ENCODE data around the gene GABRG3.

DNA sequence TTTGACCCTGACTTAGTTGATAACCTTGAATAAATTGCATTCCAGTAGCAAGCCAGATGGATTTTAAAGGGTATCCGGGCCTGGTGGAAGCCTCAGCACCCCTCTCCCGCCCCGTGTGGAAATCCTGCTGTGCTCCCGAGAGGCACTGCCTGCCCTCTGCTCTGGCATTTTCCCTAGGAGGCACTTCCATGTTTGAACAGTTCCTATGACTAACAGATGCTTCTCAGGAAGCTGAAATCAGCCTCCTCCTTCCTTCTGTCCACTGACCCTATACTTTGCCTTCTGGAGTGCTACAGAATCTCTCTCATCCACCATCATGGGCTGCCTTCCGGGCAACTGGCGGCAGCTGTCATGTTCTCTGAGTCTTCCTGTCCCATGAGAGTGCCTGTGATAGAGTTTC is 90.8 kb downstream of the GABRG3 start:
- TF ChIP-seq POLR2A (IDR thresholded peaks at IDR 0.05) = no peak
- TF ChIP-seq, protein P1, sequence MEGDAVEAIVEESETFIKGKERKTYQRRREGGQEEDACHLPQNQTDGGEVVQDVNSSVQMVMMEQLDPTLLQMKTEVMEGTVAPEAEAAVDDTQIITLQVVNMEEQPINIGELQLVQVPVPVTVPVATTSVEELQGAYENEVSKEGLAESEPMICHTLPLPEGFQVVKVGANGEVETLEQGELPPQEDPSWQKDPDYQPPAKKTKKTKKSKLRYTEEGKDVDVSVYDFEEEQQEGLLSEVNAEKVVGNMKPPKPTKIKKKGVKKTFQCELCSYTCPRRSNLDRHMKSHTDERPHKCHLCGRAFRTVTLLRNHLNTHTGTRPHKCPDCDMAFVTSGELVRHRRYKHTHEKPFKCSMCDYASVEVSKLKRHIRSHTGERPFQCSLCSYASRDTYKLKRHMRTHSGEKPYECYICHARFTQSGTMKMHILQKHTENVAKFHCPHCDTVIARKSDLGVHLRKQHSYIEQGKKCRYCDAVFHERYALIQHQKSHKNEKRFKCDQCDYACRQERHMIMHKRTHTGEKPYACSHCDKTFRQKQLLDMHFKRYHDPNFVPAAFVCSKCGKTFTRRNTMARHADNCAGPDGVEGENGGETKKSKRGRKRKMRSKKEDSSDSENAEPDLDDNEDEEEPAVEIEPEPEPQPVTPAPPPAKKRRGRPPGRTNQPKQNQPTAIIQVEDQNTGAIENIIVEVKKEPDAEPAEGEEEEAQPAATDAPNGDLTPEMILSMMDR (IDR thresholded peaks at IDR 0.05) = no peak

Measured in breast epithelium (tissue), 3 donors.